LNCAP (cell line): ENCODE results near the gene RBP2.

Source experiments
- CTCF ChIP-seq: fragments of 450-650 bp; IDR thresholded peaks from 2 replicates; pipeline ENCODE4 v1.5.1; 2017; ENCODE audit warnings: mild to moderate bottlenecking

Gene RBP2

DNA sequence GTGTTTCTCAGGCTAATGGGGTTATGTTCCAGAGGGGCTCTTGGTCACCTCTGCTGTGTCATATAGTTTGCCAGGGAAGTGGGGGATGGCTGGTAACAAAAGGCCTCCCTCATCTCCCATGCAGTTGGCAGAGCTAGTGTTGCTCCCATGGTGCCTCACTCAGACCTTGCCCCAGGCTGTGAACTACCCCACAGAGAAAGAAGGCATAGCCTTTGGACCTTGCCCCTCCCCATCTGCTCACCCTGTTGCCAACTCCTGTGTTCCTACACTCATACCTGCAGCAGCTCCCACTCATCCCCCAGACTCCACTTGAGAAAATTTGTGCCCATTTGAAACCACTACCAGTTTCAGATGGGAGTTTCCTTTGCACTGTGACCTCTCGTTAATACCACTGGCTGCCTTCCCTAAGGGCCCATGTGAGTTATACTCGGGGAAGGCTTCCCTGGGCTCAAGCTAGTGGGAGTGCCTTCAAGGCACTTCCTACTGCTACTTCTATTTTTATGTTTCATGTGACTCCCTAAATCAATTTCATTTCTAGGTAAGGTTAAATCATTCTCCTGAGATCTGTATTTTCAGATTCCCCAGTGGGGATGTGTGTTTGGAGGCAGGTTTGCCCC, 61.6 kb downstream of the RBP2 start:
- no peak for TF ChIP-seq CTCF
